ENCODE results near the gene TESK2. TPM values are rescaled to one million over a fixed set of nuclear protein-coding genes. Genes with fewer than 3 reads are reported as not detected.

Gene TESK2
- total RNA-seq, 1 donor: 2.2 TPM

- H3K4me3 ChIP-seq (ENCODE audit: low read depth, low read length): no peak overlapping the region
- no peak for DNase-seq (ENCODE audit: low read depth)
- TF ChIP-seq, protein P1, sequence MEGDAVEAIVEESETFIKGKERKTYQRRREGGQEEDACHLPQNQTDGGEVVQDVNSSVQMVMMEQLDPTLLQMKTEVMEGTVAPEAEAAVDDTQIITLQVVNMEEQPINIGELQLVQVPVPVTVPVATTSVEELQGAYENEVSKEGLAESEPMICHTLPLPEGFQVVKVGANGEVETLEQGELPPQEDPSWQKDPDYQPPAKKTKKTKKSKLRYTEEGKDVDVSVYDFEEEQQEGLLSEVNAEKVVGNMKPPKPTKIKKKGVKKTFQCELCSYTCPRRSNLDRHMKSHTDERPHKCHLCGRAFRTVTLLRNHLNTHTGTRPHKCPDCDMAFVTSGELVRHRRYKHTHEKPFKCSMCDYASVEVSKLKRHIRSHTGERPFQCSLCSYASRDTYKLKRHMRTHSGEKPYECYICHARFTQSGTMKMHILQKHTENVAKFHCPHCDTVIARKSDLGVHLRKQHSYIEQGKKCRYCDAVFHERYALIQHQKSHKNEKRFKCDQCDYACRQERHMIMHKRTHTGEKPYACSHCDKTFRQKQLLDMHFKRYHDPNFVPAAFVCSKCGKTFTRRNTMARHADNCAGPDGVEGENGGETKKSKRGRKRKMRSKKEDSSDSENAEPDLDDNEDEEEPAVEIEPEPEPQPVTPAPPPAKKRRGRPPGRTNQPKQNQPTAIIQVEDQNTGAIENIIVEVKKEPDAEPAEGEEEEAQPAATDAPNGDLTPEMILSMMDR (IDR thresholded peaks at IDR 0.05; ENCODE audit: insufficient read depth, low read depth, low read length): no peak
Measured at GRCh38 chr1:45375104-45376090, 115.6 kb downstream of the TESK2 start.

- no peak overlapping the region for H3K4me3 ChIP-seq (ENCODE audit: low read depth, low read length)
- DNase-seq (ENCODE audit: low read depth): no peak
- TF ChIP-seq, protein P1 (IDR thresholded peaks at IDR 0.05; ENCODE audit: insufficient read depth, low read depth, low read length): no peak
Measured at GRCh38 chr1:45373573-45373972, 117.4 kb downstream of the TESK2 start.

- TF ChIP-seq, protein P1 (IDR thresholded peaks at IDR 0.05; ENCODE audit: insufficient read depth, low read depth, low read length): no peak
- H3K4me3 ChIP-seq (ENCODE audit: low read depth, low read length): no peak overlapping the region
- DNase-seq (ENCODE audit: low read depth): no peak
Measured at GRCh38 chr1:45370575-45370974, 120.4 kb downstream of the TESK2 start.

GRCh38 chr1:45365051-45365450 is 125.9 kb downstream of the TESK2 start:
- TF ChIP-seq, protein P1 (IDR thresholded peaks at IDR 0.05; ENCODE audit: insufficient read depth, low read depth, low read length): no peak
- H3K4me3 ChIP-seq (ENCODE audit: low read depth, low read length): no peak overlapping the region
- no peak for DNase-seq (ENCODE audit: low read depth)

- DNase-seq (ENCODE audit: low read depth): no peak
- TF ChIP-seq, protein P1 (IDR thresholded peaks at IDR 0.05; ENCODE audit: insufficient read depth, low read depth, low read length): no peak
- H3K4me3 ChIP-seq (ENCODE audit: low read depth, low read length): no peak overlapping the region
Measured at GRCh38 chr1:45364294-45364693, 126.7 kb downstream of the TESK2 start.

GRCh38 chr1:45360981-45361380 is 130.0 kb downstream of the TESK2 start:
- DNase-seq (ENCODE audit: low read depth): peak; percentile 93
- H3K4me3 ChIP-seq (ENCODE audit: low read depth, low read length): peak overlapping the region; percentile 23

DNA sequence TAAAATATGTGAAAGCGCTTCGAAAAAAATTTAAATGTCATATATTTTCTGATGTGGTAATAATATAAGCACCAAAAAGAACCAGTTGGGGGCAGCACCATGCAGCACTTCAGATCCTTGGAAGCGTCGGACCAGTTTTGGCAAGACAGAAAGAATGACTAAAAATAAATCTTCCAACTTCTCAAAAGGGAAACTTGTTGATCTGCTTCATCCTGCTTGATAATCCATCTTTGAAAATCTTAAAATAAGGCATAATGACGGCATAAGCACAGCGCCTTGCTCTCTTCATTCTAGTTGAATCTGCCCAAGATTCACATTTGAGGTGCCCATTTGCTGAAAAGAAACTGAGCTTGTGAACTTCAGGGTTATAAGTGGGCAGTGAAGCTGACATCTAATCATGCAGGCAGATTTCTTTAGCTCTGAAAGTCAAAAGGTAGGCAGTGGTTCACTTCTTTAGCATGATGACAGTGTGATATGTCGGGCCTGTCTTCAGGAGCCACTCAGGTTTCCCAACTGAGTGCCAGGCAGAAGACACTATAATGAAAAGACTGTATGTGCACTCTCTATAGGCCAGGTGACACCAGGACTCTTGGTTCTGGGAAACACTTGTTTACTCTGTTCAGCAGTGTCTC is 131.0 kb downstream of the TESK2 start:
- peak; percentile 80 for DNase-seq (ENCODE audit: low read depth)
- no peak overlapping the region for H3K4me3 ChIP-seq (ENCODE audit: low read depth, low read length)
- TF ChIP-seq, protein P1 (IDR thresholded peaks at IDR 0.05; ENCODE audit: insufficient read depth, low read depth, low read length): peak; percentile 66
